Stimulated activated CD4-positive, alpha-beta T cell treated with anti-CD3 and anti-CD28 coated beads, Interleukin-2, amount 100 ng/mL, for 48 hours (primary cell): Measurements from ENCODE around the gene RBP2.
"Not testable (repeated sequence)": the region's sequence is repeated elsewhere in the genome, so short reads cannot be mapped to it uniquely, and the experiment has no call there.

Source experiments
- DNase-seq, 2 donors: peaks; one replicate each; pipeline ENCODE4 v3.0.0-alpha.2; 2020

The RBP2 gene

DNA sequence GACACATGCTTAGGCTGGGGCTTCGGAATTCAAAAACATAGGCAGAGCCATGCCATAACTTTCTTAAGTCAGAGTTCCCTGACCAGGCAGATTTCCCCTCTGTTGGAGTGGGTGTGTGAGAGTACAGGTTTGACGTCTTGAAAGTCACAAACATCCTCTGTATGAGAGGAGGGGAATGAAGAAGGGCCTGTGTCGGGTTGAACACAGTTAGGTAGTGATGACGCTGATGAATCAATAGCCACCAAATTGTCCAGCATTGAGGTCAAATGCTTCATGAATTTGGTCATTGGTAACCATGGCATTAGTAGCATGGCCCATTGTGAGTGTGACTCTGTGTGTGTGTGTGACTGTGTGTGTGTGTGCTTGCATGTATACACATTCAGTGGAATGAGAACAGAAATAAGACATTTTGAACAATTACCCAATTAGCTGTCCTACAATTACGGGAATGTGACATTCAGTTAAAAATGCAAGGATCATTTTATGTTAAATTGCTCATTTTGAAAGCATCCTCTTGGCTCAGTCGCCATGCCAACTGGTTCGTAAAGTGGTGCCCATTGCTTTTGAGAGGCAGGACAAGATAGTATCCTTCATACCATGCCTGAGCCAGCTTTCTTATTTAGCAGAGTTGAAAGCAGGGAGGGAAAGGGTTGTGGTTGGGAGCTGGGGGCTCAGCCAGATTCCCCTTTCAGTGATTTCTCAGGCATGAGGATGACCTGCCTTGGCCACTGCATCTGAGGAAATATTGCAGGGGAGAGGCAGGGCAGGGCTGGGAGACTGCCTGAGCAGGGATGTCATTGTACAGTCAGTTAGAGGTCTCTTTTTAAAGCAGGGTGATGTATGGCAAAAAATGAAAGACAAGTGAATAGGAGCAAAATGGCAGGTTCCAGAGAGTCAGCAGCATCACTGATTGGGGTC, 35.4 kb downstream of the RBP2 start:
- no peak for DNase-seq

DNA sequence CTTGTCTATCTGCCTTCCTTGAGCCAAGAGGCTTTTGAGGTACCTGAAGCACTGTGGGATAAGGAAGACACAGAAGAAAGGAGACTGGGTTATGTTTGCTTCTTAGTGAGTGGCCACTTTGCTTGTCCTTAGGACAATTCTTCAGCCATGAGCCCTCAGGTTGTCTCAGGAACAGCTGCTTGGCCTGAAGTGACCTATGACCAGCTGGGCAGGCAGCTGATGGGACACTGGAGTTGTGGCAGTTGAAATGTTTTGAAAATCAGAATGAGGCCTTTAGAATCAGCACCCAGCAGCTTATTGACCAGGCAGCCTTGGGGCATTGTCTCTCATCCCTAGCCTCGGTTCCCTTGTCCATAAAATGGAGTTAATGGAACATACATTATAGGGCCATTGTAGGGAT, 37.0 kb downstream of the RBP2 start:
- DNase-seq = no peak

DNA sequence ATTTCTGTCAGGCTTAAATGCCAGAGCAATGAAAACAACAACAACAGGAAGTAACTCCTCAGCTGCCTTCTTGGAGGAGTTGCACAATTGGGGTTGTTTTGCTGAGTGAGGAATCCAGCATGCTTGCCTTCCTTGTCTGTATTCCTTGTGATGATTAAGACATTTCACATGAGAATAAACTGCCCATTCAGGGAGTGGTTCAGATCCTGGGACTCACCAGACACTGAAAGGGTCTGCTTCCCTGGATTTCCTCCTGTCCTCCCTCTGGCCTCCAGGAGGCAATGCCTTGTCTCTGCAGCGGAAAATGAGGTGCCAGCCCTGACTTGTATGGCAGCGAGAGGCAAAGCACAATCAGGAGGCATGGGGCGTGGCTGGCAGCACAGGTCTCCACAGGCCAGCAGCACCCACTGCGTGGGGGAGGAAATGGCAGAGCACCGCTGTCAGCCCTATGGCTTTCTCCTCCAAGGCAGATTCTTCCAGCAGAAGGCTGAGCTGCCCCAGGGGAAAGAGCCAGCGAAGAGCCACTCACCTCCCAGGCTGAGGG, 41.5 kb downstream of the RBP2 start:
- DNase-seq = no peak

DNA sequence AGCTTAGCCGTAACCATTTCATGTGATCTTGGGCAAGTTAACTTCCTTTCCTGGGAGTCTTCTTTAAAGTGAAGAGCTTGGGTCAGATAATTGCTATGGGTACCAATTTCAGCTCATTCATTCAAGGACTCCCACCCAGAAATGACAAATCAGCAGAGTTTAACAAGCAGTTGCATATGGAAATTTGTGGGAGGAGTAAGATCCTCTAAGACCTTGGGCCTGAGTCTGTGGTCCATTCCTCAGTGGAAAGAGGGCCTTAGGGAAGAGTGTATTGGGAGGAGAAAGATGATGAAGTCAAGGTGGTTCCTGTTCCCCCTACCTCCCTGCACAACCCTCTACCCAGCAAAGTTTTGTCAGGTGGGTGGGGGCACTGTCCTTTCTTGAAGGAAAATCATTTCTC, 42.1 kb downstream of the RBP2 start:
- DNase-seq = no peak

DNA sequence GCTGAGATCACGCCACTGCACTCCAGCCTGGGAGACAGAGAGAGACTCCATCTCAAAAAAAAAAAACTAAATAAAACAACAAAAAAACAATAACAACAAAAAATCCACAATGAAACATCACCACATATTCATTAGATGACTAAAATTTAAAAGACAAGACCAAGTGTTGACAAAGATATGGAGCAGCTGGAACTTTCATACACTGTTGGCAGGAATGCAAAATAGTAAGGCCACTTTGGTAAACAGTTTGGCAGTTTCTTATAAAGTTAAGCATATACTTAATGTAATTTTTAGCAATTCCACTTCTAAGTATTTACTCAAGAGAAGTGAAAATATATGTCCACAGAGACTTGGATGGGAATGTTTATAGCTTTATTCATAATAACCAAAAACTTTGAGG, 43.2 kb downstream of the RBP2 start:
- DNase-seq = no peak

DNA sequence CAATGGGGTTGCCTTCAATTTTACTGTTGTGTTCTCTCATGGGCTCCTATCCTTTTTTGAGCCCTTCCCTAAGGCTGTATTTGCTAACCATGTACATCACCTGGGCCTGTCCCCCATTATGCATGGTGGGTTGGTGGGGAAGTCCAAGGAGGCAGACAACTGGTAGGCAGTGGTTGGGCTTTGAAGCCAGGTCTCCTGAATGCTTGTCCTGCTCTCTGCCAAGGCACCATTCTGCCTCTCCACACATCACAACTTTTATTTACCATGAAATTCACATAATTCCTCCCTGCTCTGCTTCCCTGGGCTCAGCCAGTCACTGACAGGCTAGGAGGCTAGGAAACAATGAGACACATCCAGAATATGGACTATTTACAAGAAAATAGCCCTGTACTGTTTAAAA, 45.8 kb downstream of the RBP2 start:
- DNase-seq = no peak

DNA sequence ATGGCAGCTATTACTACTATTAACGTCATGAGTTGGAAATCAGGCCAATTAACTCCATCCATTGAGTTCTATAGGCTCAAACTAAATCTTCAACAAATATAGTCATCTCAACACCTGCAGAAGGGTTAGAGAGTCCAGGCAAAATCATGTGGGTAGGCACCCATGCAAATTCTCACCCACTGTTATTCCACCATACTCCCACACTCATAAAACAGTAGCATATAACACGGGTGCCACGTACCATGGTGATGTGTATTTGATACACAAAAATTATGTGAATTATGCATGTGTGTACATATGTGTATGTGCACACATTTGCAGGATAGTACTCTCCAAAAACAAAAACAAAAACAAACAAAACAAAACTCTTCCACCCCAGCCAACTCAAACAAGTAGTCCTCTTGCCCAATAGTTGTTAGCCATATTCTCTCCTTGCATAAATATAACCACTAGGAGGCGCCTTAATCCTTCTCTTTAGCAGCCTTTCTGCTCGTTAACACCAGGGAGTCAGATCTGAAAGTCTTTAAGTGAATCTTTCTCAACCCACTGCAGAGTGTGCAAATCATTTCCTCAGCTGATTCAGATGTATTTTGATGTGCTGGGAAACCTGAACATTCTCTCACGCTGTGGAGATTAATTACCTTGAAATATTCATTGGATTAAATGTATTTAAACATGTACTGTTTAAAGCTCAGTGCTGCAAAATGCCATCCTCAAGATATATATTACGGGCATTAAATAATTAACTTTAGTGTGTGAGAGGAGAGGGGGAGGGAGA, 48.8 kb downstream of the RBP2 start:
- no peak for DNase-seq

DNA sequence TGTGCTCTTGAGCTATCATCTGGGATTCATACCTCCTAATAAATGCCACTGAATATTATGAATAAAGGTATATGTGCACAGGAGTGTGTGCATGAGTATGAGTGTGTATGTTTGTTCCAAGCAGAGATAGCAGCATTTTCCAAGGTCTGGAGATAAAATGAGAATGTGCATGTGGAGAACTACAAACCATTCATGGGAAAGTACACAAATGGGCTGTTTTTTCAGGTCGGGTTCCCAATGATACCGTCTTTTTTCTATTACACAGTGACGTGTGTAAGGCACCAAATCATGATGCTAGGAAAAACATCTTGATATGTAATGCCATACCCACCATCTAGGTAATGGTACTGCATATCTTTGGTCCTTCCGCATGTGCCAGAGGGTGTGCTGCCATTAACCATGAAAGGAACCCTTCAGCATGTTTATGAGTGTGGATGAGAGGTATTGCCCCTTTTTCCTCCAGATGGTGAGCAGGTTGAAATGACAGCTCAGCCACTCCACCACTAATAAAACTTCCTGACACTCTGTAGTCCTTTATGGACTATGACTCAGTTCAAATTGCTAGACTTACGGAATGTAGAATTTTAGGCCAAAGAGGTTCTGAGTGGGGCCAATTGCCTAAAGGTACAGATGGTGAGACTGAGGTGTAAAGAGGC, 50.4 kb downstream of the RBP2 start:
- no peak for DNase-seq

DNA sequence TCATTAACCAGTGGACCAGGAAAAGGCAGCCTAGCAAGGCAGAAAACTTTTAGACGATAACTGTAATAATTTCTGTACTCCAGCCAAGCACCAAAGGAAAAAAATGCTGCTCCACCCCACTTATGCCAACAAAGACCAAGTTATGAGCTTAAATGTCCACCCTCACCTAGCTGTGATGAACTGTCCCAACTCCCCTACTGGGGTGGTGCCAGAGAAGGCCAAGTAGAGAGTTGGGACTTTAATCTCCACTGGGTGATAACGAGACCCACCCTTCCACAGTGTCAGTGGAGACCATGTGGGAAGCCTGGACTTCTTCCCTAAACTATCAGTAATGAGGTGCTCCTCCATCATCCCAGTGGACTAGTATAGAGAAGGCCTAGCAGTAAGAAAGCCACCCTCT, 53.1 kb downstream of the RBP2 start:
- DNase-seq = no peak

DNA sequence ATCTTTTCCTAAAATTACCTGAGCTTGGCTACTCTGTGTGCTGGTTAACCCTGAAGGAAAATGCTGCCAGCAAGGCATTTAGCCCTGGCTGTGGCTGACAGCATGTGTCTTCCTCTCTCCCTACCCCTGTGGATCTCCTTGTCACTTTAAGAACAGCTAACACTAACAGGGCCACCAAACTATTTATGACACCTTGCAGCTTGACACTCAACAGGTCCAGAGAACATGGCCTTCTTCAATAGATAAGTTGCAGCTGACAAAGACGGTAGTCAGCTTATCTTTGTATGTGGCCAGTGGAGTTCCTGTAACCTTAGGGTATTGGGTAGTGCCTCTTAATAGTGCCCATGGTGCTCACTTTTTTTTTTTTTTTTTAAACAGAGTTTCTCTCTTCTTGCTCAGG, 54.9 kb downstream of the RBP2 start:
- no peak for DNase-seq

DNA sequence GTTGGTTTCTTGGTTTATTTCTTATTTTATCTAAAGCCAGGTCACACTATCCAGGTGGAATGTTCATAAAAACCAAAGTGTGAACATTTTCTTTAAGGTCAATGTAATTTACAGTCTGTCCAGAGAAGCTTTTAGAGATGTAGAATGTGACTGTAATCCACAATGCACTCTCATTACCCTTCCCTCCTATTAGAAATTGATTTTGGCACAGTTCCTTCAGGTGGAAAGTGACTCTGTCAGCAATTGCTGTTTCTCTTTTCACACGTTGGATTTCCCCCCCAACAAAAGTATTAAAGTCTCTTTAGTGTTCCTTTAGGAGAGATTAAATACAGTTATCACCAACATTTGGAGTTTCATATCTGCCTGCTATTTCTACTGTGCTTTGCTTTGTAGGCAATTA, 55.3 kb downstream of the RBP2 start:
- DNase-seq = no peak

DNA sequence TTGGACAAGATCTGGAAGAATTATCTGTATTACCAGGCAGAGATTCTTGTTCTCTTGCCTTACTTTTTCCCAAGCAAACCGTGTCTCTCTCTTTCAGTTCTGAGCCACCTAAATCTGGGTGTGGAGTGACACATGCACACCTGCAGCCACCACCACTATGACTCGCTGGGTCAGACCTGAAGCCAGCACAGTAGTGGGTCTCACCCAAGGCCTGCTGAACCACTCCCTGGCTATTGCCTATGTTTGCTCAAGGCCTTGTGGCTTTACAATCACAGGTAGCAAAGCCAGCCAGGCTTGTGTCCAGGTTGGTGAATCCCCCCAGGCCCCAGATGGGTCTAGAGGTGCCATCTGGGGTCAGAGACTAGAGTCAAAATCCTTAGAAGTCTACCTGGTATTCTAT, 58.2 kb downstream of the RBP2 start:
- no peak for DNase-seq

DNA sequence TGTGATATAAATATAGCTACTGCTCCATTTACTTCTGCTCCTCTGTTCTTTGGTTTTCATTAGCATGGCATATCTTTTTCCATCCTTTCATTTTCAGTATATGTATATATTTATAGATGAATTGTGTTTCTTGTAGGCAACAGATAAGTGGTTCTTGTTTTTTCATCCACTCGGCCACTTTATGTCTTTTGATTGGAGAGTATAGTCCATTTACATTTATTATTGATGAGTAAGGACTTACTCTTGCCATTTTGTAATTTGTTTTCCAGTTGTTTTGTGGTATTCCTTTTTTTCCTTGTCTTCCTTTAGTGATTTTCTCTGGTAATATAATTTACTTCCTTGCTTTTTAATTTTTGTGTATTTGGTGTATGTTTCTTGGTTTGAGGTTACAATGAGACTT, 60.0 kb downstream of the RBP2 start:
- no peak for DNase-seq

DNA sequence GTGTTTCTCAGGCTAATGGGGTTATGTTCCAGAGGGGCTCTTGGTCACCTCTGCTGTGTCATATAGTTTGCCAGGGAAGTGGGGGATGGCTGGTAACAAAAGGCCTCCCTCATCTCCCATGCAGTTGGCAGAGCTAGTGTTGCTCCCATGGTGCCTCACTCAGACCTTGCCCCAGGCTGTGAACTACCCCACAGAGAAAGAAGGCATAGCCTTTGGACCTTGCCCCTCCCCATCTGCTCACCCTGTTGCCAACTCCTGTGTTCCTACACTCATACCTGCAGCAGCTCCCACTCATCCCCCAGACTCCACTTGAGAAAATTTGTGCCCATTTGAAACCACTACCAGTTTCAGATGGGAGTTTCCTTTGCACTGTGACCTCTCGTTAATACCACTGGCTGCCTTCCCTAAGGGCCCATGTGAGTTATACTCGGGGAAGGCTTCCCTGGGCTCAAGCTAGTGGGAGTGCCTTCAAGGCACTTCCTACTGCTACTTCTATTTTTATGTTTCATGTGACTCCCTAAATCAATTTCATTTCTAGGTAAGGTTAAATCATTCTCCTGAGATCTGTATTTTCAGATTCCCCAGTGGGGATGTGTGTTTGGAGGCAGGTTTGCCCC, 61.6 kb downstream of the RBP2 start:
- DNase-seq = no peak

DNA sequence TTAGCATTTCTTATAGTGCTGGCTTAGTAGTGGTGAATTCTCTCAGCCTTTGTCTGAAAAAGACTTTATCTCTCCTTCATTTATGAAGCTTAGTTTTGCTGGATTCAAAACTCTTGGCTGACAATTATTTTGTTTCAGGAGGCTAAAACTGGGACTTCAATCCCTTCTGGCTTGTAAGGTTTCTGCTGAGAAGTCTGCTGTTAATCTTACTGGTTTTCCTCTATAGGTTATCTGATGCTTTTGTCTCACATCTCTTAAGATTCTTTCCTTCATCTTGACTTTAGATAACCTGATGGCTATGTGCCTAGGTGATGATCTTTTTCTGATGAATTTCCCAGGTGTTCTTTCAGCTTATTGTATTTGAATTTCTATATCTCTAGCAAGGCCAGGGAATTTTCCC, 63.4 kb downstream of the RBP2 start:
- not testable (repeated sequence) for DNase-seq
